Body of pancreas (tissue), 4 donors: ENCODE results near the gene TMEM40. TPM values are rescaled to one million over a fixed set of nuclear protein-coding genes. Genes with fewer than 3 reads are reported as not detected.
A peak's percentile ranks its signal among the peaks of the same experiment; 100 is the strongest.

ENCODE experiments used
- ATAC-seq: fragments of 150-250 bp; one replicate; pipeline ENCODE4 v1.9.1; 2016
- DNase-seq, 4 donors: peaks; one replicate each; pipeline ENCODE4 v3.0.0-alpha.2; 2019
- H3K27ac ChIP-seq, 4 donors: fragments of 200-600 bp; sonication (generic); 1 replicate in 3 of 4; 2 replicates in 1 of 4; pipeline versions ENCODE4 v1.5.1 to v1.6.1; 2016 to 2019; ENCODE audit warnings: mild to moderate bottlenecking in 1 of 4, mixed read lengths in 1 of 4, moderate library complexity in 1 of 4
- H3K27me3 ChIP-seq, 2 donors: fragments of 200-600 bp; sonication (generic); one replicate each; pipeline ENCODE4 v1.6.0; 2016; ENCODE audit warnings: mild to moderate bottlenecking in 1 of 2
- H3K36me3 ChIP-seq, 2 donors: fragments of 200-600 bp; sonication (generic); replicated peaks in 1 of 2; 2 replicates each; pipeline ENCODE4 v1.5.1; 2016; ENCODE audit warnings: low read depth in 2 of 2; ENCODE audit not compliant: insufficient read depth in 1 of 2
- H3K4me1 ChIP-seq: fragments of 200-600 bp; sonication (generic); one replicate; pipeline ENCODE4 v1.6.0; 2016
- H3K4me3 ChIP-seq, 2 donors: fragments of 200-600 bp; sonication (generic); 1 replicate in 1 of 2; 2 replicates in 1 of 2; pipeline ENCODE4 v1.5.1; 2016 to 2019
- H3K9me3 ChIP-seq, 3 donors: fragments of 200-600 bp; sonication (generic); 1 replicate in 2 of 3; 2 replicates in 1 of 3; pipeline ENCODE4 v1.5.1; 2016
- CTCF ChIP-seq, 7 experiments: fragments of 450-650 bp in 4 of 7; fragments of 200-600 bp in 3 of 7; sonication (generic) in 3 of 7; IDR thresholded peaks; one replicate each; pipeline ENCODE4 v1.5.1; 2016 to 2019; ENCODE audit warnings: antibody characterized with exemption in 7 of 7
- POLR2A ChIP-seq, 3 donors: fragments of 450-650 bp; IDR thresholded peaks; one replicate each; pipeline ENCODE4 v1.6.1; 2016; ENCODE audit warnings: antibody characterized with exemption in 3 of 3, mild to moderate bottlenecking in 2 of 3
- WGBS, 2 donors: methylation state at CpG; one replicate each; pipeline ENCODE4 v1.1.5; 2017; 5-methylcytosine and 5-hydroxymethylcytosine counted together
- intact Hi-C: fragments of 100-400 bp; cut with DNase I; formaldehyde crosslinking; loops from one replicate; pipeline ENCODE4 v1.15.1; 2023
- total RNA-seq, 2 donors: library from RNA; depleted of rRNA; stranded (reverse); fragments of >200 nt; gene quantifications; one replicate each; pipeline ENCODE4 v1.1.0, GENCODE V29; 2016

The TMEM40 gene
- total RNA-seq, 2 donors from 2014 or later = not detected

GRCh38 chr3:12803371-12803770, 44.3 kb upstream of the TMEM40 start:
- WGBS, 2 donors = 89 to 93% methylated on average over 5 to 10 of the region's 12 CpGs
- DNase-seq (no peak), ATAC-seq (no peak)
- Histone ChIP-seq H3K27ac (no peak overlapping the region), H3K9me3 (no peaks in the 10 kb centered on the region), H3K36me3 (no peaks in the 10 kb centered on the region), H3K27me3 (no peaks in the 10 kb centered on the region), H3K4me1 (peaks cover 11% of the 10 kb centered on the region), H3K4me3 (no peak overlapping the region)
- intact Hi-C loops = no loop called here
- TF ChIP-seq CTCF (IDR thresholded peaks at IDR 0.05) (no peak), POLR2A (IDR thresholded peaks at IDR 0.05) (no peak)

- Histone ChIP-seq H3K9me3 (no peaks in the 10 kb centered on the region), H3K4me3 (no peak overlapping the region), H3K36me3 (no peaks in the 10 kb centered on the region), H3K4me1 (peaks cover 21% of the 10 kb centered on the region), H3K27me3 (no peaks in the 10 kb centered on the region), H3K27ac (peak overlapping the region in 2 of 4 donors; percentile 28 to 63)
- ATAC-seq (peak; percentile 57), DNase-seq (peak in 3 of 4 donors; percentile 45 to 49 (median 45))
- WGBS, 2 donors = 80 to 83% methylated on average over 5 to 7 of the region's 7 CpGs
- intact Hi-C loops = no loop called here
- TF ChIP-seq CTCF (IDR thresholded peaks at IDR 0.05) = no peak
- TF ChIP-seq POLR2A (IDR thresholded peaks at IDR 0.05) = no peak
Observed at GRCh38 chr3:12799525-12800440, 40.7 kb upstream of the TMEM40 start.

GRCh38 chr3:12798559-12799179, 39.6 kb upstream of the TMEM40 start:
- Histone ChIP-seq H3K4me3 (no peak overlapping the region), H3K4me1 (peaks cover 21% of the 10 kb centered on the region), H3K36me3 (no peaks in the 10 kb centered on the region), H3K27ac (peak overlapping the region in 2 of 4 donors; percentile 2 to 23), H3K9me3 (no peaks in the 10 kb centered on the region), H3K27me3 (no peaks in the 10 kb centered on the region)
- DNase-seq (peak in 1 of 4 donors; percentile 35), ATAC-seq (no peak)
- no peak for TF ChIP-seq CTCF (IDR thresholded peaks at IDR 0.05)
- intact Hi-C loops = no loop called here
- 65 to 70% methylated on average over 4 to 12 of the region's 12 CpGs for WGBS, 2 donors

- TF ChIP-seq POLR2A (IDR thresholded peaks at IDR 0.05) = no peak
- no peak for TF ChIP-seq CTCF (IDR thresholded peaks at IDR 0.05)
- Histone ChIP-seq H3K9me3 (no peaks in the 10 kb centered on the region), H3K36me3 (no peaks in the 10 kb centered on the region), H3K4me3 (no peak overlapping the region), H3K27ac (peak overlapping the region in 2 of 4 donors; percentile 23 to 73), H3K4me1 (peaks cover 21% of the 10 kb centered on the region), H3K27me3 (no peaks in the 10 kb centered on the region)
- DNase-seq = no peak
- WGBS, 2 donors = 44 to 49% methylated on average over 8 of the region's 8 CpGs
- no peak for ATAC-seq
- intact Hi-C loops = no loop called here
Observed at GRCh38 chr3:12797892-12798558, 39.0 kb upstream of the TMEM40 start.
